Measurements from ENCODE around the gene NDUFS5. TPM values are rescaled to one million over a fixed set of nuclear protein-coding genes. Genes with fewer than 3 reads are reported as not detected.

NDUFS5 gene
- total RNA-seq, 1 experiment from 2014 or later, result 176 TPM

DNA sequence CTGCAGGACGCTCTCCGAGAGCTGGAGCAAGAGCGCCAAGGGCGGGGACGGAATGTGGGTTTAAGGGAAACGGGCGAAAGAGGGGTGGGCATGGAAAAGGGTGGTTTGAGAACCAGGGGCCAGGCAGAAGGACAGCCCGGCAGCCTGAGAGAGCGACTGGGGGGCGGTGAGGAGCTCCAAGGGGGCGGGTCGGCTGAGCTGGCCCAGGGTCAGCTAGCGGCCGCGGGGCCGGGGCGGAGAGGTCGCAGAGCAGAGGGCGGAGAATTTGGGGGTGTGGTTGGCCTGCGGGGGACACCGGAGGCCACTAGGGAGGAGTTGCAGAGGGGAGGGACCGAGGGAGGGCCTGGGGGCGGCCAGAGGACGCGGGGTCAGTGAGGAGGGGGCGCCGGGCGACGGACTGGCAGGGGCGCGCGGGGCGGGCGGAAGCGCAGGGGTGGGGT is 54.7 kb downstream of the NDUFS5 start:
- DNase-seq, result peak in 1 of 2 experiments; percentile 9
- H3K27me3 ChIP-seq (replicated peaks; ENCODE audit: control insufficient read depth, insufficient read depth, low read length), result no peaks in the 10 kb centered on the region

DNA sequence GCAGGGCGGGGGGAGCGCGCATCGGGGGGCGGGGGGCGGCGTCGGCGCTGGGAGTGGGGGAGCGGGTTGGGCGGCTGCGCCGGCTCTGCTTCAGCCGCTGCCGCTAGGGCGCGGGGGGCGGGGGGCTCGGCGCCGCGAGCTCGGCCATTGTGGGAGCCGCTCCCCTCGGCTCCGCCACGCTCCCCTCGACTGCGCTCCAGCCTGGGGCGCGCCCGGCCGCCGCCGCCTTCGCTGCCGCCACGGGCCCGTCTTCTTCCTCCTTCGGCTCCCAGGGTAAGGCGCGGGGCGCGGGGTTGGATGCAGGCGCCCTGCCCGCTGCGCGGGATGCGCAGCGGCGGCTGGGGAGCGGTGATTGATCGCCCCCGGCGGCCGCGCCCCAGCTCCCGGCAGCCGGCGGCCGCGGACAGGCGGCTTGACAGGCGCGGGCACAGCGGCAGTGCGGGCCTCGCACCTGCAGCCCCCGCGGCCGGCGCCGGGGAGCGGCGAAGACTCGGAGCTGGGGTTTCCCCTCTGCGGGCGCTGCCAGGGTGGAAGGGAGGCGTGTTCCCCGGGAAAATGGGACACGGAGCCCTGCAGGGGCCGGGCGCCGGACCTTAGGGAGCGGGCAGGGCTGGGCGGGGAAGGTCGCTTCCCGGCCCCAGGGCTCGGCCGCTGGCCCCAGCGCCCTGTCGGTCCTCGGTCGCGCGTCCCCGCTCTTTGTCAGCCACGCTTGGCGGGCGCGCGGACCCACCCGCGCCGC is 55.3 kb downstream of the NDUFS5 start:
- peak in 1 of 2 experiments; percentile 30 for DNase-seq
- ChIA-PET POLR2A (interaction anchor here (0.5 kb wide), 1 partner anchor 14 kb away, joined by 5 read pairs; no protein-coding TSS in a partner anchor), CTCF (no interaction called here)
- H3K9me3 ChIP-seq, result no peaks in the 10 kb centered on the region
- no TSS peak for BruUV-seq (replicated peaks)
- H3K36me3 ChIP-seq (ENCODE audit: control insufficient read depth, insufficient read depth, low read length), result no peaks in the 10 kb centered on the region
- Mint-ChIP-seq H3K36me3 (ENCODE audit: insufficient read depth, unreplicated experiment) (no peaks in the 10 kb centered on the region), H3K27me3 (ENCODE audit: insufficient read depth, unreplicated experiment) (peaks cover 7% of the 10 kb centered on the region), H3K27ac (ENCODE audit: unreplicated experiment) (no peak overlapping the region), H3K9me3 (ENCODE audit: unreplicated experiment) (no peaks in the 10 kb centered on the region), H3K4me1 (ENCODE audit: low read depth, unreplicated experiment) (no peaks in the 10 kb centered on the region), H3K4me3 (ENCODE audit: unreplicated experiment) (peak overlapping the region; percentile 70)
- peak overlapping the region; percentile 38 for H3K4me3 ChIP-seq (ENCODE audit: low read depth, low read length)
- TF ChIP-seq, protein P1, sequence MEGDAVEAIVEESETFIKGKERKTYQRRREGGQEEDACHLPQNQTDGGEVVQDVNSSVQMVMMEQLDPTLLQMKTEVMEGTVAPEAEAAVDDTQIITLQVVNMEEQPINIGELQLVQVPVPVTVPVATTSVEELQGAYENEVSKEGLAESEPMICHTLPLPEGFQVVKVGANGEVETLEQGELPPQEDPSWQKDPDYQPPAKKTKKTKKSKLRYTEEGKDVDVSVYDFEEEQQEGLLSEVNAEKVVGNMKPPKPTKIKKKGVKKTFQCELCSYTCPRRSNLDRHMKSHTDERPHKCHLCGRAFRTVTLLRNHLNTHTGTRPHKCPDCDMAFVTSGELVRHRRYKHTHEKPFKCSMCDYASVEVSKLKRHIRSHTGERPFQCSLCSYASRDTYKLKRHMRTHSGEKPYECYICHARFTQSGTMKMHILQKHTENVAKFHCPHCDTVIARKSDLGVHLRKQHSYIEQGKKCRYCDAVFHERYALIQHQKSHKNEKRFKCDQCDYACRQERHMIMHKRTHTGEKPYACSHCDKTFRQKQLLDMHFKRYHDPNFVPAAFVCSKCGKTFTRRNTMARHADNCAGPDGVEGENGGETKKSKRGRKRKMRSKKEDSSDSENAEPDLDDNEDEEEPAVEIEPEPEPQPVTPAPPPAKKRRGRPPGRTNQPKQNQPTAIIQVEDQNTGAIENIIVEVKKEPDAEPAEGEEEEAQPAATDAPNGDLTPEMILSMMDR (IDR thresholded peaks at IDR 0.05; ENCODE audit: insufficient read depth in 1 of 2, low read depth in 1 of 2, low read length in 1 of 2, severe bottlenecking in 1 of 2, unreplicated experiment in 1 of 2), result no peak
- H3K4me1 ChIP-seq, result no peaks in the 10 kb centered on the region
- intact Hi-C loops (cut with micrococcal nuclease; ENCODE audit: unreplicated experiment), result no loop called here
- no peaks in the 10 kb centered on the region for H3K27me3 ChIP-seq (replicated peaks; ENCODE audit: control insufficient read depth, insufficient read depth, low read length)

More for the DNA sequence above, 54.7 kb downstream of the NDUFS5 start:
- no peaks in the 10 kb centered on the region for H3K36me3 ChIP-seq (ENCODE audit: control insufficient read depth, insufficient read depth, low read length)
- H3K27ac Mint-ChIP-seq (ENCODE audit: unreplicated experiment), result no peak overlapping the region
- no TSS peak for BruUV-seq (replicated peaks)
- ChIA-PET POLR2A (no interaction called here), CTCF (no interaction called here)
- no peaks in the 10 kb centered on the region for H3K4me1 Mint-ChIP-seq (ENCODE audit: low read depth, unreplicated experiment)
- H3K4me1 ChIP-seq, result no peaks in the 10 kb centered on the region
- TF ChIP-seq, protein P1 (IDR thresholded peaks at IDR 0.05; ENCODE audit: insufficient read depth in 1 of 2, low read depth in 1 of 2, low read length in 1 of 2, severe bottlenecking in 1 of 2, unreplicated experiment in 1 of 2), result no peak
- H3K4me3 Mint-ChIP-seq (ENCODE audit: unreplicated experiment), result peak overlapping the region; percentile 70
- peak overlapping the region; percentile 38 for H3K4me3 ChIP-seq (ENCODE audit: low read depth, low read length)
- H3K36me3 Mint-ChIP-seq (ENCODE audit: insufficient read depth, unreplicated experiment), result no peaks in the 10 kb centered on the region
- peaks cover 4% of the 10 kb centered on the region for H3K27me3 Mint-ChIP-seq (ENCODE audit: insufficient read depth, unreplicated experiment)
- intact Hi-C loops (cut with micrococcal nuclease; ENCODE audit: unreplicated experiment), result no loop called here
- no peaks in the 10 kb centered on the region for H3K9me3 ChIP-seq
- H3K9me3 Mint-ChIP-seq (ENCODE audit: unreplicated experiment), result no peaks in the 10 kb centered on the region

DNA sequence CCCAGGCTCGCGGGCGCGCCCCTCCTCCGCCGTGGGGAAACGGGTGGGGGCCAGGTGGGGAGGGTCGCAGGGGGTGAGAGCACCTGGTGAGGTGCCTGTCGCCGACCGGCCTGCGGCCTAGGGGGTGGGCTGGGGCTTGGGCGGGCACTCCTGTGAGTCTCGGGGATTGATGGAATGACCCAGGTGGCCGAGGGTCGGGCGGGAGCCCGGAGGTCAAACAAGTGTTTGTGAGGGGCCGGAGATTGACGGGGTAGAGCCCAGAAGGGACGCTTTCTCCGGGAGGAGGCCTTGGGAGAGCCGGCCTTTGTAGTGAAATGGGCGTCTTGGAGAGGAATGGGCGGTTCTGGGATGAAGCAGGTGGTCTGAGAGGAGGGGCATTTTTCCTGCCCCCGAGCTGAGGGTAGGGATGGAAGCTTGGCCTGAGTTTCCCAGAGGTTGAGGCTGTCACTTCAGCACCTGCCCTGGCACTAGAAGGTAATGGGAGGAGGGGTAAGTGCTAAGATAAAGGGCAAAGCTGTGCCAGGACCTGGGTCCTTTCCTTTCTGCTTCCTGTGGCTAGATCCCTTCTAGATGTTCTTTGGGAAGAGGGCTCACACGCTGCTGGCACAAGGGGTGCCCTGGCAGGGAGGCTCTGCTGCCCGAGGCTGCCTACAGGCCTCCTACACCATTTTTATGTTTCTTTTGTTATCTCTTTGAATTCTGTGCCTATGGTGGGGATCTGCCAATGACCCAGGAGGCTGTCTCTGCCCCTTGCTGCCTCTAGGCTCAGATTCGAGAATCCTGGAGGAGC is 56.1 kb downstream of the NDUFS5 start:
- no peaks in the 10 kb centered on the region for H3K9me3 Mint-ChIP-seq (ENCODE audit: unreplicated experiment)
- ChIA-PET CTCF (no interaction called here), POLR2A (interaction anchor here (0.5 kb wide), 1 partner anchor 13 kb away, joined by 5 read pairs; no protein-coding TSS in a partner anchor)
- Histone ChIP-seq H3K9me3 (no peaks in the 10 kb centered on the region), H3K36me3 (ENCODE audit: control insufficient read depth, insufficient read depth, low read length) (no peaks in the 10 kb centered on the region), H3K4me1 (no peaks in the 10 kb centered on the region), H3K4me3 (ENCODE audit: low read depth, low read length) (peak overlapping the region; percentile 38), H3K27me3 (replicated peaks; ENCODE audit: control insufficient read depth, insufficient read depth, low read length) (no peaks in the 10 kb centered on the region)
- no peak for DNase-seq
- peak overlapping the region; percentile 70 for H3K4me3 Mint-ChIP-seq (ENCODE audit: unreplicated experiment)
- TF ChIP-seq, protein P1 (IDR thresholded peaks at IDR 0.05; ENCODE audit: insufficient read depth in 1 of 2, low read depth in 1 of 2, low read length in 1 of 2, severe bottlenecking in 1 of 2, unreplicated experiment in 1 of 2), result no peak
- BruUV-seq (replicated peaks), result no TSS peak
- H3K27ac Mint-ChIP-seq (ENCODE audit: unreplicated experiment), result no peak overlapping the region
- H3K4me1 Mint-ChIP-seq (ENCODE audit: low read depth, unreplicated experiment), result no peaks in the 10 kb centered on the region
- intact Hi-C loops (cut with micrococcal nuclease; ENCODE audit: unreplicated experiment), result no loop called here
- H3K36me3 Mint-ChIP-seq (ENCODE audit: insufficient read depth, unreplicated experiment), result no peaks in the 10 kb centered on the region
- peaks cover 7% of the 10 kb centered on the region for H3K27me3 Mint-ChIP-seq (ENCODE audit: insufficient read depth, unreplicated experiment)
